ENCODE data around the gene EIF1. TPM values are rescaled to one million over a fixed set of nuclear protein-coding genes. Genes with fewer than 3 reads are reported as not detected.
A peak's percentile ranks its signal among the peaks of the same experiment; 100 is the strongest.

The EIF1 gene
- total and polyA plus RNA-seq, 2 of the 8 experiments (the other 6 are each of a cell fraction or from before 2014, with no cell fraction given), result 175 to 539 TPM

DNA sequence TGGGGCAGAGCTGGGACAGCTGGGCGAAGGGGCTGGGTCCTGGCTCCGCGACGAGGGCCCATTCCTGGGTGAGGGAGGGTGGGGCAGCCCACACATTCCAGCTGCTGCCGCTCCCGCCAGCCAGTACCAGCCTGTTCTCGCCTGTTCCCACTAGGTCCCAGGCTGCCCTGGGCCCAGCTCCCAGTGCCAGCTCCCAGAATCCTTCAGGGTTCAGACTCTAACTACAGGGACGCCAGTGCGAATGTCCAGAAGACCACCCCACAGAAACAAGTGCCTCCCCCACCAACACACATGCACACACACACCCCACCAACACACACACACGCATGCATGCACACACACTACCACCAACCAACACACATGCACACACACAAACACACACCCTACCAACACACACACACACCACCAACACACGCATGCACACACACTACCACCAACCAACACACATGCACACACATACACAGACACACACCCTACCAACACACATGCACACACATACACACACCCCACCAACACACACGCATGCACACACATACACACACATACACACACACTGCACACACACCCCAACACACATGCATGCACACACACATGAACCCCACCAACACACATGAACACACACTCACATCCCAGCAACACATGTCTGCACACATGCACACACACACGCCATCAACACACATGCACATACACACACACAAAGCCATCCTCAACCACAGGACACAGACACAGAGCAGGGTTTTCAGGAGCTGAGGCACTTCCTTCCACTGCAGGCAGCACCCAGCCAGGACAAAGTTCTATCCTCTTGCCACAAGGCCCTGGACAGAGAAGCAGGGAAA, 36.8 kb upstream of the EIF1 start:
- Histone ChIP-seq H3K4me3 (ENCODE audit: extremely low read depth in 1 of 4, insufficient read depth in 2 of 4, low read depth in 3 of 4, low read length in 4 of 4) (no peak overlapping the region; a peak in 1 of 8 replicates), H3K18ac (ENCODE audit: extremely low read depth, low read length) (no peak overlapping the region), H4K20me1 (replicated peaks in 1 of 2; ENCODE audit: control insufficient read depth in 1 of 2, insufficient read depth in 2 of 2, low read length in 2 of 2) (peaks cover 0 to 8% of the 10 kb centered on the region in 2 experiments), H3K27ac (ENCODE audit: low read depth, low read length) (no peak overlapping the region), H3K4me1 (replicated peaks in 1 of 4; ENCODE audit: control insufficient read depth in 3 of 4, insufficient read depth in 4 of 4, low read length in 3 of 4) (peaks cover 0 to 24% (median 13%) of the 10 kb centered on the region in 4 experiments; a peak in 6 of 7 replicates), H2AK5ac (ENCODE audit: low read depth, low read length) (peak overlapping the region; percentile 76; the same call in 1 of the 2 replicates), H3K23me2 (ENCODE audit: low read depth, low read length) (peaks cover 17% of the 10 kb centered on the region; the same call in 1 of the 2 replicates), H3K23ac (ENCODE audit: insufficient read length) (no peak overlapping the region), H3K4me2 (ENCODE audit: insufficient read depth in 1 of 2, low read depth in 2 of 2, low read length in 2 of 2) (no peak overlapping the region), H4K8ac (ENCODE audit: extremely low read depth, insufficient read depth, low read length) (no peak overlapping the region), H2BK12ac (ENCODE audit: low read depth, low read length) (peak overlapping the region; percentile 82; the same call in 1 of the 2 replicates), H3K56ac (replicated peaks; ENCODE audit: insufficient read length, low read depth, low read length) (peak overlapping the region; percentile 90), H3K14ac (ENCODE audit: insufficient read length) (no peak overlapping the region), H3K36me3 (ENCODE audit: control insufficient read depth in 2 of 4, insufficient read depth in 4 of 4, low read length in 3 of 4) (no peaks in the 10 kb centered on the region), H2BK15ac (ENCODE audit: low read length) (peak overlapping the region; percentile 76), H2BK5ac (ENCODE audit: low read depth, low read length) (peak overlapping the region; percentile 84), H2AFZ (ENCODE audit: low read length) (no peak overlapping the region), H4K5ac (ENCODE audit: insufficient read length, low read depth, low read length) (no peak overlapping the region), H3K79me2 (ENCODE audit: control insufficient read depth in 1 of 2, insufficient read depth in 2 of 2, low read length in 2 of 2) (no peaks in the 10 kb centered on the region), H2BK20ac (ENCODE audit: low read length) (no peak overlapping the region; the same call in 1 of the 2 replicates), H3K9me3 (ENCODE audit: insufficient read depth in 2 of 2, low read depth in 1 of 2, low read length in 1 of 2) (no peaks in the 10 kb centered on the region), H3K4ac (replicated peaks; ENCODE audit: insufficient read length, low read depth, low read length) (peak overlapping the region; percentile 83), H4K91ac (replicated peaks; ENCODE audit: insufficient read length, low read length) (no peak overlapping the region), H3K79me1 (ENCODE audit: low read depth, low read length) (no peaks in the 10 kb centered on the region), H2BK120ac (replicated peaks; ENCODE audit: low read depth, low read length) (no peak overlapping the region), H3K27me3 (replicated peaks in 1 of 4; ENCODE audit: control insufficient read depth in 3 of 4, extremely low read depth in 1 of 4, insufficient read depth in 3 of 4, low read length in 3 of 4) (no peaks in the 10 kb centered on the region; a peak in 2 of 7 replicates), H3K9ac (replicated peaks in 1 of 4; ENCODE audit: extremely low read depth in 1 of 4, low read depth in 3 of 4, low read length in 3 of 4) (no peak overlapping the region)
- DNase-seq (ENCODE audit: low read depth in 1 of 2, low spot score in 2 of 2) (no peak), FAIRE-seq (peak; percentile 32)
- POLR2A ChIA-PET (ENCODE audit: partially characterized antibody), result interaction anchor here (0.7 to 4.1 kb wide), 4 partner anchors 38 to 134 kb away, joined by 3 to 23 read pairs (median 8); partner anchors contain the start of genes EIF1, JUP and KRT19
- CTCF ChIA-PET (ENCODE audit: partially characterized antibody), result interaction anchor here (0.7 to 20.4 kb wide), 10 partner anchors 11 to 167 kb away, joined by 3 to 492 read pairs (median 12); partner anchors contain the start of gene KRT17
- 90% methylated on average over 13 of the region's 13 CpGs; no CpG with 5 or more reads in 1 of the 2 experiments for WGBS, 2 experiments (ENCODE audit: extremely low coverage in 1 of 2, insufficient coverage in 1 of 2, insufficient read length in 1 of 2, insufficient replicate concordance in 2 of 2, low coverage in 1 of 2, low lambda C conversion rate in 2 of 2, missing lambda C conversion rate in 1 of 2)
- TF ChIP-seq BRCA1 (IDR thresholded peaks at IDR 0.05; ENCODE audit: low read depth, low read length), result no peak
- TF ChIP-seq, protein P1, sequence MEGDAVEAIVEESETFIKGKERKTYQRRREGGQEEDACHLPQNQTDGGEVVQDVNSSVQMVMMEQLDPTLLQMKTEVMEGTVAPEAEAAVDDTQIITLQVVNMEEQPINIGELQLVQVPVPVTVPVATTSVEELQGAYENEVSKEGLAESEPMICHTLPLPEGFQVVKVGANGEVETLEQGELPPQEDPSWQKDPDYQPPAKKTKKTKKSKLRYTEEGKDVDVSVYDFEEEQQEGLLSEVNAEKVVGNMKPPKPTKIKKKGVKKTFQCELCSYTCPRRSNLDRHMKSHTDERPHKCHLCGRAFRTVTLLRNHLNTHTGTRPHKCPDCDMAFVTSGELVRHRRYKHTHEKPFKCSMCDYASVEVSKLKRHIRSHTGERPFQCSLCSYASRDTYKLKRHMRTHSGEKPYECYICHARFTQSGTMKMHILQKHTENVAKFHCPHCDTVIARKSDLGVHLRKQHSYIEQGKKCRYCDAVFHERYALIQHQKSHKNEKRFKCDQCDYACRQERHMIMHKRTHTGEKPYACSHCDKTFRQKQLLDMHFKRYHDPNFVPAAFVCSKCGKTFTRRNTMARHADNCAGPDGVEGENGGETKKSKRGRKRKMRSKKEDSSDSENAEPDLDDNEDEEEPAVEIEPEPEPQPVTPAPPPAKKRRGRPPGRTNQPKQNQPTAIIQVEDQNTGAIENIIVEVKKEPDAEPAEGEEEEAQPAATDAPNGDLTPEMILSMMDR (IDR thresholded peaks at IDR 0.05; ENCODE audit: control extremely low read depth in 1 of 3, insufficient read depth in 1 of 3, low read depth in 1 of 3, low read length in 3 of 3), result no peak
- no peak for TF ChIP-seq NANOG (IDR thresholded peaks at IDR 0.05; ENCODE audit: insufficient read depth, low read depth, low read length, poor library complexity, severe bottlenecking)
- TF ChIP-seq SP4 (IDR thresholded peaks at IDR 0.05; ENCODE audit: low read length), result no peak
- no peak for TF ChIP-seq JUND (IDR thresholded peaks at IDR 0.05; ENCODE audit: low read length)
- TF ChIP-seq RNF2 (IDR thresholded peaks at IDR 0.05; ENCODE audit: borderline replicate concordance, low read depth, low read length, missing control alignments, poor library complexity, severe bottlenecking), result no peak
- TF ChIP-seq PHF8 (conservative IDR thresholded peaks at IDR 0.05; ENCODE audit: low read depth, low read length), result no peak
